SU-DHL-6 (cell line): Measurements from ENCODE around the gene CHRNA4.
"Not testable (repeated sequence)": the region's sequence is repeated elsewhere in the genome, so short reads cannot be mapped to it uniquely, and the experiment has no call there.

Experiments used
- H2AFZ ChIP-seq: fragments of 200-600 bp; sonication (generic); 2 replicates; pipeline ENCODE4 v1.6.1; 2014; ENCODE audit warnings: low read depth, mild to moderate bottlenecking, moderate library complexity, mixed read lengths, antibody characterized with exemption, low read length; ENCODE audit not compliant: severe bottlenecking
- H3F3A ChIP-seq: fragments of 200-600 bp; shearing (Covaris generic); 2 replicates; pipeline ENCODE4 v1.6.0; 2016; ENCODE audit warnings: antibody characterized with exemption, mild to moderate bottlenecking; ENCODE audit not compliant: insufficient read depth
- H3K27ac ChIP-seq: fragments of 200-600 bp; sonication (generic); 2 replicates; pipeline ENCODE4 v1.5.1; 2016; ENCODE audit warnings: low read depth, mild to moderate bottlenecking, low read length, moderate library complexity, mixed read lengths
- H3K27me3 ChIP-seq: fragments of 200-600 bp; sonication (generic), shearing (Covaris generic); 2 replicates; pipeline ENCODE4 v1.6.0; 2014; ENCODE audit warnings: mild to moderate bottlenecking, low read length
- H3K36me3 ChIP-seq: fragments of 200-600 bp; sonication (generic); 2 replicates; pipeline ENCODE4 v1.6.1; 2014; ENCODE audit warnings: mild to moderate bottlenecking, low read length, mixed read lengths
- H3K4me2 ChIP-seq: fragments of 300-600, 200-600 bp; shearing (Covaris generic), sonication (generic); 2 replicates; pipeline ENCODE4 v1.6.0; 2014; ENCODE audit warnings: low read length, low read depth, mild to moderate bottlenecking; ENCODE audit not compliant: poor library complexity, severe bottlenecking
- H3K4me3 ChIP-seq: fragments of 200-600 bp; sonication (generic); 2 replicates; pipeline ENCODE4 v1.5.1; 2014; ENCODE audit warnings: antibody characterized with exemption, low read length, mild to moderate bottlenecking, mixed read lengths; ENCODE audit not compliant: insufficient read depth, poor library complexity, severe bottlenecking
- H3K79me2 ChIP-seq: fragments of 200-600 bp; sonication (generic); 2 replicates; pipeline ENCODE4 v1.6.1; 2014; ENCODE audit warnings: mild to moderate bottlenecking, low read length, moderate library complexity; ENCODE audit not compliant: insufficient read depth
- H3K9ac ChIP-seq: fragments of 200-600 bp; sonication (generic); 2 replicates; pipeline ENCODE4 v1.7.0; 2014; ENCODE audit warnings: mild to moderate bottlenecking, low read length
- H3K9me2 ChIP-seq: fragments of 200-600 bp; sonication (generic); replicated peaks from 2 replicates; pipeline ENCODE4 v1.6.1; 2014; ENCODE audit warnings: low read length; ENCODE audit not compliant: insufficient read depth
- H3K9me3 ChIP-seq: fragments of 200-600 bp; sonication (generic); 2 replicates; pipeline ENCODE4 v1.6.1; 2014; ENCODE audit warnings: low read length, mixed read lengths; ENCODE audit not compliant: insufficient read depth
- H4K20me1 ChIP-seq: fragments of 200-600 bp; sonication (generic); 2 replicates; pipeline ENCODE4 v1.6.1; 2014; ENCODE audit warnings: low read depth, mild to moderate bottlenecking, antibody characterized with exemption, low read length, moderate library complexity, mixed read lengths
- CTCF ChIP-seq: fragments of 200-600 bp; sonication (generic); IDR thresholded peaks from one replicate; pipeline ENCODE4 v1.5.1; 2017; ENCODE audit warnings: antibody characterized with exemption, mild to moderate bottlenecking, low read length, moderate library complexity; ENCODE audit not compliant: insufficient read depth, poor library complexity, severe bottlenecking
- EZH2phosphoT487 ChIP-seq: fragments of 200-600 bp; sonication (generic), shearing (Covaris generic); conservative IDR thresholded peaks from 2 replicates; pipeline ENCODE4 v1.6.1; 2018; ENCODE audit warnings: mild to moderate bottlenecking, antibody characterized with exemption, low read length, moderate library complexity, mixed read lengths

Gene CHRNA4

DNA sequence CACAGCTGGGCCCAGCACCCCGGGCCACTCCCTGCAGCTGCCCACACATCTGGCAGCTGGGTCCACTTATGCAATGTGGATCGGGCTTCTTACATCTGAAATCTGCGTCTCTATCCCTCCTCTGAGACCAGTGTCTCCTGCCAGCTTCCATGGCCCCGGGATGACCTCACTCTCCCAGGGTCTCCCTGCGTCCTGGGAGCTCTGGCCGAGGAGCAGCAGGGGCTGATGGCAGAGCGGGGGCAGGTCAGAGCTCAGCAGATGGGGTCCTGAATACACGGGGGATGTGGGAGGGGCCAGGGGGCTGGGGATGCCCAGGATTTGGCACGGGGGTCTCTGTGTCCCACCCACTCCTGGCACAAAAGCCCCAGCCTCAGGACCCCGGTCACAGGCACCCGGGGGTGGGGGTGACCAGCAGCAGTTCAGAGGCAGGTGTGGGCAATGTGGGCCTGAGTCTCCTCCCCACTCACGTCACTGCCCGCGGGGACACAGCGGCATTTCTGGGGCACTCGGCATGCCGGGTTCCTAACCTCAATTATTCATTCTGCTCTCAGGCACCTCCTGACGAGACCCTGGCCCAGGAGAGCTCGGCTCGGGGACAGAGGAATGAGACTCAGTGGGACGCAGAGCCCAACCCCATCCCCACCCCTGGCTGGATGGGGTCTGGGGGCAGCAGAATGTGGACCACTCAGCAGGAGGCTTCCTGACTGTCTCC is 16.4 kb downstream of the CHRNA4 start:
- Histone ChIP-seq H3K79me2 (no peaks in the 10 kb centered on the region), H2AFZ (no peak overlapping the region), H3K4me2 (no peak overlapping the region), H3K4me3 (no peak overlapping the region), H3K27ac (no peak overlapping the region), H3F3A (no peaks in the 10 kb centered on the region), H3K36me3 (no peaks in the 10 kb centered on the region), H3K9me3 (no peaks in the 10 kb centered on the region), H4K20me1 (no peaks in the 10 kb centered on the region), H3K9me2 (no peaks in the 10 kb centered on the region), H3K27me3 (no peaks in the 10 kb centered on the region), H3K9ac (no peak overlapping the region)
- TF ChIP-seq EZH2phosphoT487 (no peak), CTCF (no peak)

DNA sequence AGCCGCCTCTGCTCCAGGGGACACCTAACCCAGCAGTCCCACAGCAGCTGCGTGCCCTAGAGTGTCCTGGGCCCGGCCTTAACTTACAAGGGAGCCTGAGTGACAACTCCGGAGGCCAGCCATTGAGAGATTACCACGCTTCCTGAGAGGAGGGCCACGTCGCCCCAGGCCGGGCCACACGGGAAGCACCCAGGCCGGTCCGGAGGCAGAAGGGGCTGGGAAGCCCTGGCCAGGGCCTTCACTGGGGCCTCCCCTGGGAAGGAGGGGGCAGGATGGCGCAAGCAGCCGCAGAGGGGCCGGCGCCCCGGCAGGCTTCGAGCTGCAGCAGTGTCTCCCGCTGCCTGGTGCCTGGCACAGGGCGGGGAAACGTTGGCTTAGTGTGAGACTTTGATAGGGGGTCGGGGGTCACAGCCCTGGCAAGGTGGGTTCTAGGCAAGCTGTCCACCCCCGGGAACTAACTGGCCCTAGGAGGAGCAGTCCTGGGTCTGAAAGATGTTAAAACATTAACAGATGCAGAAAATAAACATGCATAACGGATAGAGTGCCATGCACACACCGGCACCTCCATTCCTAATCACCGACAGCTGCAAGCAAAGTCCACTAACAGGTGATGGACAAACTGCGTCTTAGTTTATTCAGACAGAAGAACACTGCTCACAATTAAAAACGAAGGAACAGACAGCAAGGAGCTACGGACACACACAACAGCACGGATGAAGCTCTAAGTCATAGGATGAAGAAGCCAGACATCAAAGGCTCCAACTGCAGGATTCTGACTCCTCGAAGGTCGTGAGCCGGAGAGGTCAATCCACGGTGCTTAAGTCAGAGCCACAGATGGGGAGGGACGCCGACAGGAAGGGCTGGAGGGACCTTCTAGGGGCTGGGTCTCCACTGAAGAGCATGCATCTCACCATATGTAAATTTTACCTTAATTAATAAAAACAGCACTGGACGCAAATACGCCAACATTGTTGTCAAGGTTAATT is 17.4 kb downstream of the CHRNA4 start:
- Histone ChIP-seq H3K9ac (no peak overlapping the region), H3K9me2 (no peaks in the 10 kb centered on the region), H3K79me2 (no peaks in the 10 kb centered on the region), H3K27ac (no peak overlapping the region), H4K20me1 (no peaks in the 10 kb centered on the region), H3K9me3 (no peaks in the 10 kb centered on the region), H3K36me3 (no peaks in the 10 kb centered on the region), H3F3A (no peaks in the 10 kb centered on the region), H3K4me2 (no peak overlapping the region), H2AFZ (no peak overlapping the region), H3K27me3 (no peaks in the 10 kb centered on the region), H3K4me3 (no peak overlapping the region)
- TF ChIP-seq EZH2phosphoT487, result no peak
- TF ChIP-seq CTCF, result no peak

DNA sequence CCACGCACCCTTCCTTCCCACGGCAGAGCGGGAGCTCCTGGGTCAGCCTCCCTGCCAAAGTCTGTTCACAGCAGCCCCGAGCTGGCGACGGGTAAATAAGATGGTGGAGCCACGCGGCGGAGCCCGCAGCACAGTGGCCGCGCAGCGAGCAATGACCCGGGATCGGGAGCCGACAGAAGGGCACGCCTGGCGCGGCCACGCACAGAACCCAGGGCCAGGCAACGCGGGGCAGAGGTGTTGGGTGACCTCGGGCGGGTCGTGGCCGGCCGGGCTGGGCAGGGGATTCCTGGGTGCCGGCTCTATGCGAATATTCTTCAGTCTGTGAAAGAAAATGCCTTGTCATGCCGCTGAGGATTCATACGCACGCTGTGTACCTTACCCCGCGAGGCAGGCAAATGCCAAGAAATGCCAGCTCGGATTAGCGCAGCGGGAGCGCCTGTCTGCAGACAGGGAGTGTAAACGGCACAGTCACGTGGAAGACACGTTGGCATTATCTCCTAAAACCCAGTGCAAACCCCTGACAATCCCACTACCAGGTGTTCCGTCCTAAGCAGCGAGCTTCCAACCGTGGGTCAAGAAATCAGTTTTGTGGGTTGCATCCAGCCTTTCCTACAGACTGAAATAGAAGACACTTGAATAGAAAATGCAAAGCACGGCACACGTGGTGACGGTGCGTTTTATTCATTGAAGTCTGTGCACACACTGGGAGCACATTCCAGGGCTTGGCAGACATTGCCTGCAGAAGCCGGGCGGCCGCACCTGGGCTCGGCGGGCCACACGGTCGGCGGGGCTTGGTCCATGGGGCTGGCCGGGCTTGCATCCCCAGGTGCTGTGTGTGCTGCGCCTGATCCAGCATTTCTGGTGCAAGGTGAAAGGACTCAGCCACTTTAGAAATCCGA is 18.3 kb downstream of the CHRNA4 start:
- no peaks in the 10 kb centered on the region for H3K79me2 ChIP-seq
- H3K4me2 ChIP-seq, result no peak overlapping the region
- H2AFZ ChIP-seq, result no peak overlapping the region
- H3K9ac ChIP-seq, result no peak overlapping the region
- H3K27me3 ChIP-seq, result no peaks in the 10 kb centered on the region
- H3K36me3 ChIP-seq, result no peaks in the 10 kb centered on the region
- H3K27ac ChIP-seq, result no peak overlapping the region
- no peaks in the 10 kb centered on the region for H3F3A ChIP-seq
- H3K4me3 ChIP-seq, result no peak overlapping the region
- no peaks in the 10 kb centered on the region for H4K20me1 ChIP-seq
- H3K9me3 ChIP-seq, result no peaks in the 10 kb centered on the region
- TF ChIP-seq EZH2phosphoT487 (no peak), CTCF (no peak)
- H3K9me2 ChIP-seq, result no peaks in the 10 kb centered on the region

GRCh38 chr20:63340158-63340688 is 20.9 kb downstream of the CHRNA4 start:
- not testable (repeated sequence) for H3K27ac ChIP-seq, H3K4me2 ChIP-seq, H3K79me2 ChIP-seq, H3K9me2 ChIP-seq, H4K20me1 ChIP-seq, H3F3A ChIP-seq, H2AFZ ChIP-seq, H3K4me3 ChIP-seq, H3K9me3 ChIP-seq, H3K27me3 ChIP-seq, H3K9ac ChIP-seq, H3K36me3 ChIP-seq
